DOHH2 (cell line): Measurements from ENCODE around the gene SLFN14.

ENCODE experiments used
- H3F3A ChIP-seq: fragments of 200-600 bp; sonication (generic), shearing (Covaris generic); 2 replicates; pipeline ENCODE4 v1.6.0; 2016; ENCODE audit warnings: antibody characterized with exemption, mild to moderate bottlenecking; ENCODE audit not compliant: control insufficient read depth, insufficient read depth
- H3K27ac ChIP-seq: fragments of 200-600 bp; sonication (generic); 2 replicates; pipeline ENCODE4 v1.5.1; 2014; ENCODE audit warnings: low read depth, mild to moderate bottlenecking, low read length, moderate library complexity
- H3K27me3 ChIP-seq: fragments of 200-600 bp; sonication (generic); 2 replicates; pipeline ENCODE4 v1.6.1; 2014; ENCODE audit warnings: mild to moderate bottlenecking, low read length, mixed read lengths; ENCODE audit not compliant: control insufficient read depth
- H3K36me3 ChIP-seq: fragments of 200-600 bp; sonication (generic); 2 replicates; pipeline ENCODE4 v1.6.1; 2014; ENCODE audit warnings: mild to moderate bottlenecking, low read length, moderate library complexity, mixed read lengths; ENCODE audit not compliant: control insufficient read depth
- H3K4me1 ChIP-seq: fragments of 200-600 bp; sonication (generic); 2 replicates; pipeline ENCODE4 v1.6.1; 2014; ENCODE audit warnings: mild to moderate bottlenecking, low read length, mixed read lengths; ENCODE audit not compliant: control insufficient read depth
- H3K4me2 ChIP-seq: fragments of 200-600 bp; sonication (generic); 2 replicates; pipeline ENCODE4 v1.6.0; 2014; ENCODE audit warnings: mild to moderate bottlenecking, low read length, moderate library complexity
- H3K4me3 ChIP-seq: fragments of 200-600 bp; sonication (generic); 2 replicates; pipeline ENCODE4 v1.5.1; 2014; ENCODE audit warnings: mild to moderate bottlenecking, low read length, mixed read lengths
- H3K79me2 ChIP-seq: fragments of 200-600 bp; sonication (generic); 2 replicates; pipeline ENCODE4 v1.6.1; 2014; ENCODE audit warnings: mild to moderate bottlenecking, low read length, mixed read lengths; ENCODE audit not compliant: control insufficient read depth
- H3K9me2 ChIP-seq: fragments of 200-600 bp; sonication (generic); replicated peaks from 2 replicates; pipeline ENCODE4 v1.6.1; 2014; ENCODE audit warnings: mild to moderate bottlenecking, low read length, mixed read lengths; ENCODE audit not compliant: control insufficient read depth
- H3K9me3 ChIP-seq: fragments of 200-600 bp; sonication (generic); 2 replicates; pipeline ENCODE4 v1.6.1; 2014; ENCODE audit warnings: antibody characterized with exemption, low read length, mixed read lengths; ENCODE audit not compliant: control insufficient read depth, insufficient read depth
- H4K20me1 ChIP-seq: fragments of 200-600 bp; sonication (generic); 2 replicates; pipeline ENCODE4 v1.6.0; 2014; ENCODE audit warnings: low read depth, mild to moderate bottlenecking, antibody characterized with exemption, low read length, moderate library complexity; ENCODE audit not compliant: control insufficient read depth, insufficient read depth
- EZH2phosphoT487 ChIP-seq: fragments of 200-600 bp; sonication (generic); IDR thresholded peaks from 2 replicates; pipeline ENCODE4 v1.6.1; 2017; ENCODE audit warnings: borderline replicate concordance, mild to moderate bottlenecking, antibody characterized with exemption, low read length, moderate library complexity, mixed read lengths
- TF ChIP-seq, protein P1 (sequence below): fragments of 200-600 bp; sonication (generic); IDR thresholded peaks from one replicate; pipeline ENCODE4 v1.5.1; 2014; ENCODE audit warnings: antibody characterized with exemption, mild to moderate bottlenecking, low read depth, low read length; ENCODE audit not compliant: poor library complexity, severe bottlenecking

The SLFN14 gene

DNA sequence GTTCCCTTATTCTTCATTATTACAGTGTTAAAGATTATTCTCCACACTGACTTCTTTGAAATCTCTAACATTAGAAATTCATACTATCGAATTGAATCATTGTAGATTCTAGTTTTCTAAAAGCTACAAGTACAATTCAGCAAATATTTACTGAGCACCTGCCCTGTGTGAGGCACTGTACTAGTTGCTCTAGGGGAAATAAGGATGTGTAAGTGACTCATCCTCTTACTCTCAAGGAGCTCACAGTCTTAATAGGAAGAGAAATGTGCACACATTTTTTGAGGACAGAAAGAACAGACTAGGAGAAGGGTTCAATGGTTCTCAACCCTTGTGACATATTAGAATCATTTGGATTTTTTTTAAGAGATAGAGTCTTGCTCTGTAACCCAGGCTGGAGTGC, 15.5 kb downstream of the SLFN14 start:
- Histone ChIP-seq H3K9me3 (no peaks in the 10 kb centered on the region), H4K20me1 (no peaks in the 10 kb centered on the region), H3K4me1 (no peaks in the 10 kb centered on the region), H3K4me3 (no peak overlapping the region), H3K9me2 (no peaks in the 10 kb centered on the region), H3K36me3 (no peaks in the 10 kb centered on the region), H3K27me3 (peaks cover 26% of the 10 kb centered on the region), H3K27ac (no peak overlapping the region), H3F3A (no peaks in the 10 kb centered on the region), H3K79me2 (no peaks in the 10 kb centered on the region), H3K4me2 (no peak overlapping the region)
- TF ChIP-seq EZH2phosphoT487, result no peak
- TF ChIP-seq, protein P1, sequence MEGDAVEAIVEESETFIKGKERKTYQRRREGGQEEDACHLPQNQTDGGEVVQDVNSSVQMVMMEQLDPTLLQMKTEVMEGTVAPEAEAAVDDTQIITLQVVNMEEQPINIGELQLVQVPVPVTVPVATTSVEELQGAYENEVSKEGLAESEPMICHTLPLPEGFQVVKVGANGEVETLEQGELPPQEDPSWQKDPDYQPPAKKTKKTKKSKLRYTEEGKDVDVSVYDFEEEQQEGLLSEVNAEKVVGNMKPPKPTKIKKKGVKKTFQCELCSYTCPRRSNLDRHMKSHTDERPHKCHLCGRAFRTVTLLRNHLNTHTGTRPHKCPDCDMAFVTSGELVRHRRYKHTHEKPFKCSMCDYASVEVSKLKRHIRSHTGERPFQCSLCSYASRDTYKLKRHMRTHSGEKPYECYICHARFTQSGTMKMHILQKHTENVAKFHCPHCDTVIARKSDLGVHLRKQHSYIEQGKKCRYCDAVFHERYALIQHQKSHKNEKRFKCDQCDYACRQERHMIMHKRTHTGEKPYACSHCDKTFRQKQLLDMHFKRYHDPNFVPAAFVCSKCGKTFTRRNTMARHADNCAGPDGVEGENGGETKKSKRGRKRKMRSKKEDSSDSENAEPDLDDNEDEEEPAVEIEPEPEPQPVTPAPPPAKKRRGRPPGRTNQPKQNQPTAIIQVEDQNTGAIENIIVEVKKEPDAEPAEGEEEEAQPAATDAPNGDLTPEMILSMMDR, result no peak

GRCh38 chr17:35543856-35544255, 16.8 kb downstream of the SLFN14 start:
- H3K27ac ChIP-seq, result no peak overlapping the region
- no peaks in the 10 kb centered on the region for H3K4me1 ChIP-seq
- H3K36me3 ChIP-seq, result no peaks in the 10 kb centered on the region
- H3K9me2 ChIP-seq, result no peaks in the 10 kb centered on the region
- H4K20me1 ChIP-seq, result no peaks in the 10 kb centered on the region
- no peak for TF ChIP-seq EZH2phosphoT487
- TF ChIP-seq, protein P1, result no peak
- no peak overlapping the region for H3K4me2 ChIP-seq
- H3K79me2 ChIP-seq, result no peaks in the 10 kb centered on the region
- H3K27me3 ChIP-seq, result peaks cover 28% of the 10 kb centered on the region
- no peaks in the 10 kb centered on the region for H3F3A ChIP-seq
- no peaks in the 10 kb centered on the region for H3K9me3 ChIP-seq
- H3K4me3 ChIP-seq, result no peak overlapping the region

GRCh38 chr17:35542990-35543389, 17.6 kb downstream of the SLFN14 start:
- no peaks in the 10 kb centered on the region for H3K4me1 ChIP-seq
- TF ChIP-seq, protein P1, result no peak
- TF ChIP-seq EZH2phosphoT487, result no peak
- H3K36me3 ChIP-seq, result no peaks in the 10 kb centered on the region
- no peaks in the 10 kb centered on the region for H4K20me1 ChIP-seq
- H3F3A ChIP-seq, result no peaks in the 10 kb centered on the region
- H3K4me3 ChIP-seq, result no peak overlapping the region
- no peak overlapping the region for H3K4me2 ChIP-seq
- H3K27me3 ChIP-seq, result peaks cover 22% of the 10 kb centered on the region
- no peak overlapping the region for H3K27ac ChIP-seq
- H3K9me2 ChIP-seq, result no peaks in the 10 kb centered on the region
- H3K9me3 ChIP-seq, result no peaks in the 10 kb centered on the region
- H3K79me2 ChIP-seq, result no peaks in the 10 kb centered on the region

GRCh38 chr17:35541434-35541833, 19.2 kb downstream of the SLFN14 start:
- H3K27ac ChIP-seq, result no peak overlapping the region
- H3K4me2 ChIP-seq, result no peak overlapping the region
- TF ChIP-seq, protein P1, result no peak
- no peak for TF ChIP-seq EZH2phosphoT487
- no peak overlapping the region for H3K4me3 ChIP-seq
- no peaks in the 10 kb centered on the region for H3K9me3 ChIP-seq
- H3K36me3 ChIP-seq, result no peaks in the 10 kb centered on the region
- H3K27me3 ChIP-seq, result peaks cover 16% of the 10 kb centered on the region
- no peaks in the 10 kb centered on the region for H3K9me2 ChIP-seq
- H3F3A ChIP-seq, result no peaks in the 10 kb centered on the region
- H3K4me1 ChIP-seq, result no peaks in the 10 kb centered on the region
- H4K20me1 ChIP-seq, result no peaks in the 10 kb centered on the region
- H3K79me2 ChIP-seq, result no peaks in the 10 kb centered on the region
